Activated naive CD8-positive, alpha-beta T cell treated with anti-CD3 and anti-CD28 coated beads, Interleukin-2, amount 50 U/mL, for 24 hours (primary cell): ENCODE data around the gene CIPC.
A peak's percentile ranks its signal among the peaks of the same experiment; 100 is the strongest.

Experiments
- ATAC-seq: fragments of 150-1000 bp; cut with Tn5 transposase; one replicate; pipeline ENCODE4 v1.10.0; 2021
- DNase-seq: peaks from one replicate; pipeline ENCODE4 v3.0.0; 2021
- H3K27ac Mint-ChIP-seq: one replicate; pipeline ENCODE4 v1.8.0; 2021; ENCODE audit warnings: mild to moderate bottlenecking, mixed read lengths
- H3K27me3 Mint-ChIP-seq: one replicate; pipeline ENCODE4 v1.8.0; 2021; ENCODE audit warnings: mixed read lengths
- H3K36me3 Mint-ChIP-seq: one replicate; pipeline ENCODE4 v1.8.0; 2021; ENCODE audit warnings: low read depth, mixed read lengths
- H3K4me1 Mint-ChIP-seq: one replicate; pipeline ENCODE4 v1.8.0; 2021; ENCODE audit warnings: mixed read lengths
- H3K4me3 Mint-ChIP-seq: one replicate; pipeline ENCODE4 v1.8.0; 2021; ENCODE audit warnings: mild to moderate bottlenecking, moderate library complexity, mixed read lengths
- H3K9me3 Mint-ChIP-seq: one replicate; pipeline ENCODE4 v1.8.0; 2021; ENCODE audit warnings: mixed read lengths

The CIPC gene

DNA sequence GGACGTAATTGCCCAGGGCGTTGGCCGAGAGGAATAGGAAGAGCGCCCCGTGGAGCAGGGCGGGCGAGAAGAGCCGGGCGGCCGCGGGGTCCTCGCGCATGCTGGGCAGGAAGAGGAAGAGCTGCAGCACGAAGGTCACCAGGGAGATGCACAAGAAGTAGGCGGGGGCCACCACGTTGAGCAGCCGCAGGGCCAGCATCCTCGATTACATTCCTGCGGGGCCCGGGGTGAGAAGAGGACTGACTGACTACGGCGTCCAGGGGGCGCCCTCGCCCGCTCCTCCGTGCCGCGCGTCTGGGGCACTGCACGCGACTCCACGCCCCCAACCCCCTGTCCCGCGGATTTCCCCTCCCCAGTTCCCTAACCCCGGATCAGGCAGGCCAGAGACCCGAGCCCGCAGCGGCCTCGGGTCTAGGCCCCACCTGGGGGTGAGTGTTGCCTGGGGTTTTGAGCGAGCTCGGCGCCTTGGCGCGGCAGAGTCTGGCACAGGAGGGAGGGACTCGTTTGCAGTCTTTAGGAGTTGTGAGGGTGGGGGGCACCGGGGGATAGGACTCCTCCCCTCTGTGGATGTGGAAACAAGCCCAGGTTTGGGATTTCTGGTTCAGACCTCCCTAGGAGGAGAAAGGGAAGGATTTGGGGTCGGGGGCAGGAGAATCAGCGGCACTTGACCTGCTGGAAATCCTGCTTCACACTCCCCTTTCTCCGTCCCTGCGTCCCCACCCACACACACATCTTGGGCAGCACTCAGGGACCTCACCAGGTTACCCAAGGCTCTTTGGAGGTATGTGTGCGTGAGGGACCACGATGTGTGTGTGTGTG lies 41.7 kb downstream of the CIPC start:
- ATAC-seq (peak; percentile 71), DNase-seq (peak; percentile 65)
- peaks cover 18% of the 10 kb centered on the region for H3K4me1 Mint-ChIP-seq
- H3K4me3 Mint-ChIP-seq = peak overlapping the region; percentile 42
- H3K9me3 Mint-ChIP-seq = no peaks in the 10 kb centered on the region
- H3K27me3 Mint-ChIP-seq = peaks cover 68% of the 10 kb centered on the region
- no peak overlapping the region for H3K27ac Mint-ChIP-seq
- no peaks in the 10 kb centered on the region for H3K36me3 Mint-ChIP-seq

DNA sequence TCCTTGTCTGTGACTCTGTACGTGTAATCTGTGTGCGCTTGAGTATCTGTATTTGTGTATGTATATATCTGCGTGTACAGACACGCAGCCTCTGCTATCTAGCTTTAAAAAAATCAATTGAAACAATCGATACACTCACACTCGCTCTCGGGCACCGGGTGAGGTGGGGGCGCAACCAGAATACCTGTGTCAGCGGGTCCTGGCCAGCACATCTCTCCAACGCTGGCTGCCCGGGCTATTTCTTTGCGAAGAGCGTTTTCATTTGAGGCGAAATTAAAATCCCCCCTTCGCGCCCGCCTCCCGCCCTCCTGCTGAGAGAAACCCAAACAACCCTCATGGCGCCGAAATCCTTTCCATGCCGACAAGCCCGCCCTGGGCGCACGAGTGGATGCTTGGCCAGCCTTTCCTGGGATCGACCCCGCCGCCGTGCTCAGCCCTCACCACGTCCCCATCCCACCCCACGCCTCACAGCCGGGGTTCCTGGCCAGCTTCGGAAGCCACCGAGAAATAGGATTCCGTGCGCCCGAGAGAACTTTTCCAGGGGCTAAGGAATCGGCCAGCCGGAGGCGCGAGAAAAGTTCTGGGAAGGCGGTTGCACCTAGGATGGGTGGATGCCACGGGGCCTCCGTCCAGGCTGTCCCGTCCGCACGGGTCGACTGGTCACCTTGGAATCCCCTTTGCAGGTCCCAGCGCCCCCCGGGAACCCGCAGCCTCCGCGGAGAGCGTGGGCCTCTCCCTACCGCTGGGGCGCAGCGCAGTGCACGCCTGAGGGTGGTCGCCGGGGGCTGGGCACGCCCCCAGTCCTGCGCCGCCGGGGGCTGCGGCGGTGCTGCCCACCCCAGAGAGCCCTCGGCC lies 42.5 kb downstream of the CIPC start:
- no peaks in the 10 kb centered on the region for H3K9me3 Mint-ChIP-seq
- ATAC-seq (no peak), DNase-seq (no peak)
- peaks cover 71% of the 10 kb centered on the region for H3K27me3 Mint-ChIP-seq
- no peak overlapping the region for H3K27ac Mint-ChIP-seq
- peaks cover 18% of the 10 kb centered on the region for H3K4me1 Mint-ChIP-seq
- H3K4me3 Mint-ChIP-seq = peak overlapping the region; percentile 42
- H3K36me3 Mint-ChIP-seq = no peaks in the 10 kb centered on the region

DNA sequence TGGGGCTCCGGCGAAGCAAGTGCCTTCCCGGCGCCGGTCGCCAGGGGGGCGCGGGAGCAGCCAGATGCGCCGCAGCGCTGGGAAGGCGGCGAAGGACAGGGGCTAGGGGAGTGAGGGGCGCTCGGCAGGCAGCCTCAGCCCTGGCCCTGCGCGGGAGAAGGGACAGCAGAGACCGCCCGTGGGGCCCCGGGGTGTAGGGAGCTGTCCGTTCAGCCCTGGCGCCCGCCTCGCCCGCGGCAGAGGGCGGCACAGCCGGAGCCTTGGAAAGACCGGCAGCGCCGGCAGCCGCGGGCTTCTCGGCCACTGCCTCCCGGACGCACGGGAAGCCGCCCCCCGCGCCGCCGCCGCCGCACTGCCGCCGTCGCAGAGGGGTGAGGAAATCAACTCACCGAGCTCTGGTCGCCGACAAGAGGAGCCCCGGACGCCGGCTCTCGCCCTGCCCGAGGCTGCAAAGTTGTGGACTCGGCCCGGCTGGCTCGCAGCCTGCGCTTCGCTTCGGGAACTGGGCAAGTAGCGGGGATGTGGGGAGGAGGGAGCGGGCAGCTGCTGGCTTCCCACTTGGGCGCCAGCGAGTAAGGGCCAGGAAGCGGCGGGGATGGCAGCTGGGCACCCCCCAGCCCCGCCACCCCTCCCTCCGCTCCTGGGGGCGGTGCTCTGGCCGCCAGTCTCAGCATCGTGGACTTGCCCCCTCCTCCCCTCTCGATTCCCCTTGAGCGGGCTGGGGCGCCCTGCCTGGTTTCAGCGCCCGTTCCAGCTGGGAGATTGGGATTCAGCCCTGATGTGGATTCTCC lies 43.4 kb downstream of the CIPC start, which contains the start of gene ZDHHC22:
Gene ZDHHC22 (minus strand): TSS at position 578 of the 791 bp plus-strand sequence. CDS start 2,053 bp downstream, outside the sequence.
- ATAC-seq (peak; percentile 47), DNase-seq (peak; percentile 32)
- no peak within 1 kb of the TSS for H3K4me3 Mint-ChIP-seq
- peaks cover 72% of the 10 kb centered on the region for H3K27me3 Mint-ChIP-seq
- H3K36me3 Mint-ChIP-seq = no peaks in the 10 kb centered on the region
- H3K27ac Mint-ChIP-seq = no peak within 1 kb of the TSS
- no peaks in the 10 kb centered on the region for H3K9me3 Mint-ChIP-seq
- H3K4me1 Mint-ChIP-seq = peaks cover 18% of the 10 kb centered on the region

DNA sequence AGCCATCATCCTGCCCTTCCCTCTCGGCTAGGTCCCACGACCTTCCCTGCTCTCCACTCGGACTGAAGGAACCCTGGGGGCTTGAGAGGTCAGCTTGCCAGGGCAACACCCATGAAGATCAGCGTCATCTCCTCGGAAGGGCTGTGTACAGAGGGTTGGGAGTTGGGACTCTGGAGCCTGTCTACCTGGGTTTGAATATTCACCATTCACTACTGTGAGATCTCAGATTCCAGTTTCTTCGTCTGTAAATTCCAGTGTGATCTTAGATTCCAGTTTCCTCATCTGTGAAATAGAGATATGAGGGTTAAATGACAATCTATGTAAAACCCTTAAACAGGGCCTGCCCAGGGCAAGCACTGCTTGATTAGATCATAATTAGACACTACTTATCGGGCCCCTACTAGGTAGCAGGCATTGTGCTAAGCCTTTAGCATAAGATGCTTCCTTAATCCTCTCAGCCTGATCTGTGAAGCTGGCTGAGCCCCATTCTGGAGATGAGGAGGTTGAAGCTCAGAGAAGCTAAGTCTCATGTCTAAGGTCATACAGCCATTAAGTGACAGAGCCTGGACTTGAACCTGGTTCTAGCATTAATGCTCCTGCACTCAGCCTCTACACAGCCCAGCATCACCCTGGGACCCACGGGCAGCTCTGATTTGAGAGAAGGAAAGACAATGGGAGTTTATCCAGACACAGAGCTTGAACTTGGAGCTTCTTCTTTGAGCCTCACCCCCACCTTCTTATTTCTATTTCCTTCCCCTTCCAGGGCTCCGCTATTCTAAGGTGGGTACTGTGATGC lies 44.1 kb downstream of the CIPC start:
- Mint-ChIP-seq H3K27me3 (peaks cover 76% of the 10 kb centered on the region), H3K4me1 (peaks cover 18% of the 10 kb centered on the region), H3K9me3 (no peaks in the 10 kb centered on the region), H3K4me3 (no peak overlapping the region), H3K27ac (no peak overlapping the region), H3K36me3 (no peaks in the 10 kb centered on the region)
- ATAC-seq (no peak), DNase-seq (no peak)

DNA sequence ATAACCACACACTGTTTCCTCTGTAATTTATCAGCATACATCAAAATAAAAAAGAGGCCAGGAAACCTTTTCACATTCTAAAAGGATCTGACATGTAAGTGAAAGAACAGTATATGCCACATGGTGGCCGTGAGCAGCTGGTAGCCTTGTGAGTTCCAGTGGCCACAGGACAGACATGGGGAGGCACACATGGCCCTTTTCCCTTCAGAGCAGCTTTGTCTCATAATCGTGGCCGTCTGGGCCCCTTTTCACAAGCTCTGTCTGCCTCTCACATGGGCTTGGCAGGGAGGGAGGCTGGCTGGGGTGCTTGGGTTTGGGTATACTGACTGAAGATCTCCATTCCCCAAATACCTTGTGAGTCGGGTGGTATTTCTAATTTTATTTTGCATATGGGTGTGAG lies 45.0 kb downstream of the CIPC start:
- no peak overlapping the region for H3K4me3 Mint-ChIP-seq
- H3K9me3 Mint-ChIP-seq = no peaks in the 10 kb centered on the region
- DNase-seq (no peak), ATAC-seq (no peak)
- peaks cover 71% of the 10 kb centered on the region for H3K27me3 Mint-ChIP-seq
- H3K4me1 Mint-ChIP-seq = peaks cover 18% of the 10 kb centered on the region
- no peaks in the 10 kb centered on the region for H3K36me3 Mint-ChIP-seq
- H3K27ac Mint-ChIP-seq = no peak overlapping the region

DNA sequence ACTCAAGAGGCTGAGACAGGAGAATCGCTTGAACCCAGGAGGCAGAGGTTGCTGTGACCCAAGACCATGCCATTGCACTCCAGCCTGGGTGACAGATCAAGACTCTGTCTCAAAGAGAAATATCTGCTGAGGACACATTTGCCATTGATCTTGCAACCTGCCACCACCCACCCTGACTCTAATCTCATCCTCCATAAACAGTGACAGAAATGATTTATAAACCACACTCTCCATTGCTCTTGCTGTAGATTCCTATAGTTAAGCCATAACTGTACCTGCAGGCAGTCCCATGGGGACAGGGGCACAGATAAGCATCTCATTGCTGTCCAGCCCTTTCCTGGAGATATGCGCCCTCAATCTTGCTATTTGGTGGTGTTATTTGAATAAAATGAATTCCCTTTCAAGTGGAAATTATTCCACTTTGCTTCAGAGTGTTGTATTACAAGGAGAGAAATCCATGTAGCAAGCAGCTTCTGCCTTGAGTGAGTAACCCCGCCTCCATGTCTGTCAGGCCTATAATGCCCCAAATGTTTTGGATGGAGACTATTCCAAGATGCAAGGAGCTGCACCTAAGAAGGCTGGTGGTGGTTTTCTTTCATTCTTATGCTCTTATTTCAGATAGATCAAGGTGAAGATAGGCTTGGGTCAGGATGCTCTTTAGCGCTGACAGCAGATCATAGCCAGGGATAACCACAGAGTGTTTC lies 46.5 kb downstream of the CIPC start:
- Mint-ChIP-seq H3K36me3 (no peaks in the 10 kb centered on the region), H3K4me3 (no peak overlapping the region), H3K27ac (no peak overlapping the region), H3K9me3 (no peaks in the 10 kb centered on the region), H3K4me1 (peaks cover 12% of the 10 kb centered on the region), H3K27me3 (peaks cover 67% of the 10 kb centered on the region)
- ATAC-seq (no peak), DNase-seq (no peak)

DNA sequence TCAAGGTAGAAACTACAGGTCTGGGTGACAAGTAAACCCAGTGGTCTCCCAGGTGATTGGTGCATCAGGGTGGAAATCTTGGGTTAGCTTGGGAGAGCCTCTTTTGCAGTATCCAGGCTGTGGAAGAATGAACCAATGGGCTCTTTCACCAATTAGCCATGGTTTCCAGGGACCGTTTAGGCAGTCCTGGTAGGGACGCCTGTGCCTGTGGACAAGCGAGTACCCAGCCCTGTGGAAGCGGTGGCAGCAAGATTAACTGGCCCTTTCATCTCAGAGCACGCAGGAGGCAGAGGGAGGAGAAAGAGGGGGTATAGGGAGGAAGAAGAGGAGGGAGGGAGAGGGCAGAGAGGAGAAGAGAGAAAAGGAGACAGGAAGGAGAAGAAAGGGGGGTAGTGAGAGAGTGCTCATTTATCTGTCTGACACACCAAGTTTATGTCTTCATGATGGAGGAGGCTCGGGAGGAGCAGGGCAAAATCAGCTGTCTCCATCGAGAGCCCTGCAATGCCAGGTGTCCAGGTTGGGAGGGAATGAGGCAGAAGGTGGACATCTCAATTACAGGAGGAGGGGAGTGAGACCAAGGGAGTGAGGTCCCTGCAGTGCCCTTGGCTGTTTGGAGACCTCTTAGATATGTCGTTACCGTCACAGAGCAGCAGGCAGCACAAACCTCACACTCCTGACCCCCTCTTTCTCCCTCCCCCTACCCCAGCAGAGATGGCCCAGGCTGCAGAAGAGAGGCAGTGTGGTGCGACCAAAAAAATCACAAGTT lies 48.1 kb downstream of the CIPC start:
- peaks cover 3% of the 10 kb centered on the region for H3K4me1 Mint-ChIP-seq
- H3K36me3 Mint-ChIP-seq = no peaks in the 10 kb centered on the region
- H3K9me3 Mint-ChIP-seq = no peaks in the 10 kb centered on the region
- DNase-seq = no peak
- H3K4me3 Mint-ChIP-seq = no peak overlapping the region
- no peak overlapping the region for H3K27ac Mint-ChIP-seq
- no peak for ATAC-seq
- peaks cover 55% of the 10 kb centered on the region for H3K27me3 Mint-ChIP-seq

DNA sequence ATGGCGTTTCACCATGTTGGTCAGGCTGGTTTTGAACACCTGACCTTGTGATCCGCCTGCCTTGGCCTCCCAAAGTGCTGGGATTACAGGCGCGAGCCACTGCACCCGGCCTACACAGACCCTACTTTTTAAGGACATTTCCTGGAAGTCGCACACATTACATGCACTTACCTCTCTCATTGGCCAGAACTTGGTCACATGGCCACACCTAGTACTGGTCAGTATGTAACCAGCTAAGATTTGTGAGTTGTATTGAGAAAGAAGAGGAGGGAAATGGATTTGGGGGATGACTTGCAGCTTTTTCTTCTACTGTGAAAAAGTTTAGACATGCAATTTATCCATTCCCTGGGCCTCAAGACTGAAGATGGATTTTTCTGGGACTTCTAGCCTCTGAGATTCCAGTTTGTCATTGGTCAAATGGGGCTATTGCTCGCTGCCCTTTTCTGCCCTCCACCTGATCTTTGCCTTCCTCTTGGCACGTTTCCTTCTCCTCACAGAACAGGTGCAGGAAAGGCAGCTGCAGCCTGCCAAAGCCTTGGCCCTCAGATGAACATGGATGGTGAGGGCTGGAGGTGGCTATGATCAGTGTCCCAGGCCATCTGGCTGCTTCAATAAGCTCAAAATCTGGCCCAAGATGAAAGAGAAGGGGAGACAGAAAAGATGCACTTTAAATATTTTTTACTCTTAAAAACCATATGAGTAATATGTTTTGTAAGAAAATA lies 50.6 kb downstream of the CIPC start:
- no peaks in the 10 kb centered on the region for H3K36me3 Mint-ChIP-seq
- peaks cover 45% of the 10 kb centered on the region for H3K27me3 Mint-ChIP-seq
- H3K4me3 Mint-ChIP-seq = no peak overlapping the region
- no peaks in the 10 kb centered on the region for H3K9me3 Mint-ChIP-seq
- no peak overlapping the region for H3K27ac Mint-ChIP-seq
- H3K4me1 Mint-ChIP-seq = no peaks in the 10 kb centered on the region
- DNase-seq (no peak), ATAC-seq (no peak)

DNA sequence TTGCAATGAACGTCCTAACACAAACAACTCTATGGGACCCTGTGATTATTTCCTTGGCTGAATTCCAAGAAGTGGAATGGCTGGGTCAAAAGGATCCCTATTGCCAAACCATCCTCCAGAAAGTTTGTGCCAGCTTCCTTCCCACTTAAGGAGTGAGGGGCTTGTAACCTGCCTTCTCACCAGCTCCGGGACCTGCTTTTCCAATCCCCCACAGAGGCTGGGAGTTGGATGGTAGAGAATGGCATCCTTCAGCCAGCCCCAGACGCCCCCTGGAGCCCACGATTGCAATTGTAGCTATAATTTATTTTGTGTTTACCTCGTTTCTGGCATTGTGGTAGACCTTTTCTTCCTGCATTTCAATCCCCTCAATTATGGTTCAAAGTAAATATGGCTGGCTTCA lies 53.2 kb downstream of the CIPC start:
- Mint-ChIP-seq H3K27ac (no peak overlapping the region), H3K4me1 (no peaks in the 10 kb centered on the region), H3K4me3 (no peak overlapping the region), H3K36me3 (no peaks in the 10 kb centered on the region), H3K27me3 (peaks cover 37% of the 10 kb centered on the region), H3K9me3 (no peaks in the 10 kb centered on the region)
- ATAC-seq = no peak
- peak; percentile 25 for DNase-seq

DNA sequence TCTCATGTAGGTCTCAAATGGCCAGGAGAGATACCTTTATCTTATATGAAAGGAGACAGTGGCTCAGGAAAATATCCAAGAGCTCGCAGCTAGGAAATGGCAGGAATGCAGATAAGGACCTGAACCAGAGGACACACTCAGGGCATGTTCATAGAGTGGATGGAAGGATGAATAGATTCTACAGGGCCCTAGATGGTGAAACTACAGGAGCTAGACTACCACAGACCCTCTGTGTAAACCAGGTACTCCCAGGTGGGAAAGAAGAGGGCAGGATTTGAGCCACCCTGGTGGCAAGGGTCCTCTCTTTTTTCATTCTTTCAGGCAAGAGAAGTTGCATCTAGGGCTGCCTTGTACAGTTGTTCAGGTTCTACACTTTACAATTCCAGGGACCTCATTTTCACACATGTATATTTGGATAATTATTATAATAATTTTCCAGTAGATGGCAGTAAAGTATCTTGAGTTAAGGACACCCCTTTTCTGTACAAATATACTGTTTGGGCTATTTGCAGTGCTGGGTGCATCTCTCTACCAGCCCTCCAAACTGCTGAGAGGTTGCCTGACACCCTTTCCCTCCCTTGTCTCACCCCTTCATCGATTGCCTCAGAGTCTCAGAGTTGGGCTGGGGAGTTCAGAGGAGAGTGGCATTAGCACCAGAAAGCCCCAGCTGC lies 54.0 kb downstream of the CIPC start:
- no peaks in the 10 kb centered on the region for H3K9me3 Mint-ChIP-seq
- no peak overlapping the region for H3K27ac Mint-ChIP-seq
- DNase-seq = no peak

DNA sequence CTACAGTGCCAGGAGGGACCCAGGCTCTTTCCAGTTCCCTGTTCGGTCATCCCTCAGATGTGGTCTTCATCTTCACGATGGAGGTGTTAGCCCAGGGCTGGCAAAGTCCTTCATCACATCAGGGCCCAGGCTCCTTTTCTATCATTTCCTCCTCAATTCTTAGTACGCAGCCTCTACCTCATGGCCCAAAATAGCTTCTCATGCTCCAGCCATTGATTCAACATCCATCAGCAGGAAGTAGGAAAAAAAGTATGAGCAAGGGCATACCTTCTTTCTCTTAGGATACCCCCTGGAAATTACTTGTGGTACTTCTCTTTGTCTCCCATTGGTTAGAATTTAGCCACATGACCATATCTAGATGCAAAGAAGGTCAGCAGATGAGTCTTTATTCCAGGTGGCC lies 55.7 kb downstream of the CIPC start:
- Mint-ChIP-seq H3K4me3 (no peak overlapping the region), H3K9me3 (no peaks in the 10 kb centered on the region), H3K4me1 (no peaks in the 10 kb centered on the region), H3K27ac (no peak overlapping the region), H3K36me3 (no peaks in the 10 kb centered on the region), H3K27me3 (peaks cover 36% of the 10 kb centered on the region)
- DNase-seq = no peak
- ATAC-seq = no peak

More for the DNA sequence above, 54.0 kb downstream of the CIPC start:
- no peaks in the 10 kb centered on the region for H3K36me3 Mint-ChIP-seq
- H3K4me3 Mint-ChIP-seq = no peak overlapping the region
- H3K4me1 Mint-ChIP-seq = no peaks in the 10 kb centered on the region
- ATAC-seq = peak; percentile 54
- H3K27me3 Mint-ChIP-seq = peaks cover 32% of the 10 kb centered on the region

DNA sequence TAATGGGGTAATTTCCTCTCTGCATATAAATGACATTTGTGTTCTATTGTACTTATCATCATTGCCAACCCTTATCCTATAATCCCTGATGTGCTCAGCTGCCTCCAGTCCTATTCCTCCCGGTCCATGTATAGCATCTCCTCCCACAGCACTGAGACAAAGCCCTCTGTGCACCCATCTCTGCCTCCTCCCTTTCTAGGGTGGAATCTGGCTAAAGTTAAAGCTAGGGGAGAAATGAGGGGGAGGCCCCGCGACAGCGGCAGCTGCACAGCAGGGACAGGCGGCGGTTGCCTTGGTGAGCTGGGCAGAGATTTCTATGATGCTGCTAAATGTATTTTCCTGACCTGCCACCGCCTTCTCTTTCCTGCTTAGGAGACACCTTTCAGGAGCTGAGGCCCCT lies 56.4 kb downstream of the CIPC start:
- no peak overlapping the region for H3K4me3 Mint-ChIP-seq
- H3K27ac Mint-ChIP-seq = no peak overlapping the region
- H3K9me3 Mint-ChIP-seq = no peaks in the 10 kb centered on the region
- peaks cover 37% of the 10 kb centered on the region for H3K27me3 Mint-ChIP-seq
- ATAC-seq = no peak
- no peaks in the 10 kb centered on the region for H3K36me3 Mint-ChIP-seq
- DNase-seq = no peak
- no peaks in the 10 kb centered on the region for H3K4me1 Mint-ChIP-seq
